Cardiac muscle cell (in vitro differentiated cells and primary cell): Measurements from ENCODE around the gene LRRC58. TPM values are rescaled to one million over a fixed set of nuclear protein-coding genes. Genes with fewer than 3 reads are reported as not detected.

Experiments used
- DNase-seq, 2 donors: peaks; one replicate each; pipeline versions ENCODE4 v3.0.0 to v3.0.0-alpha.2; 2010 to 2017; ENCODE audit warnings: low read depth in 1 of 2, low spot score in 1 of 2
- H3K27ac ChIP-seq: fragments of 200-600 bp; sonication (generic); 2 replicates; pipeline ENCODE4 v1.5.1; 2016
- H3K27me3 ChIP-seq: fragments of 200-600 bp; sonication (generic); 2 replicates; pipeline ENCODE4 v1.6.0; 2016; ENCODE audit warnings: control low read depth
- H3K36me3 ChIP-seq: fragments of 200-600 bp; sonication (generic); 2 replicates; pipeline ENCODE4 v1.5.1; 2016; ENCODE audit warnings: control low read depth
- H3K4me1 ChIP-seq: fragments of 200-600 bp; sonication (generic); 2 replicates; pipeline ENCODE4 v1.8.1; 2017; ENCODE audit warnings: low read depth, mild to moderate bottlenecking, mixed run types
- H3K4me3 ChIP-seq: fragments of 200-600 bp; sonication (generic); 2 replicates; pipeline ENCODE4 v1.5.1; 2016; ENCODE audit warnings: mild to moderate bottlenecking
- H3K9me3 ChIP-seq: fragments of 200-600 bp; sonication (generic); 2 replicates; pipeline ENCODE4 v1.5.1; 2017; ENCODE audit warnings: low read depth, mild to moderate bottlenecking, control low read depth
- CTCF ChIP-seq: IDR thresholded peaks from 2 replicates; pipeline ENCODE4 v1.5.1; 2012; ENCODE audit warnings: low read depth, mild to moderate bottlenecking, low read length
- polyA plus RNA-seq: library from polyadenylated mRNA; unstranded; fragments of >200 nt; fragmentation: Nextera tagmentation; extraction: Ambion mirVana; gene quantifications from 2 replicates; pipeline ENCODE4 v1.2.1, GENCODE V29; 2016
- total RNA-seq: library from RNA; depleted of rRNA; stranded (reverse); fragments of >200 nt; gene quantifications from 2 replicates; pipeline ENCODE4 v1.2.3, GENCODE V29; 2016

Gene LRRC58
- total RNA-seq (10.9 and 14.1 TPM in 2 replicates), polyA plus RNA-seq (7.0 and 7.8 TPM in 2 replicates)

- H3K27ac ChIP-seq = peak within 1 kb of the TSS; percentile 80
- peak; percentile 94 to 97 for DNase-seq
- H3K27me3 ChIP-seq = no peaks in the 10 kb centered on the region
- TF ChIP-seq CTCF = peak; percentile 32
- H3K9me3 ChIP-seq = no peaks in the 10 kb centered on the region
- H3K4me3 ChIP-seq = peak within 1 kb of the TSS; percentile 71
- H3K36me3 ChIP-seq = no peaks in the 10 kb centered on the region
- H3K4me1 ChIP-seq = peaks cover 7% of the 10 kb centered on the region
Observed at GRCh38 chr3:120348991-120349854, at the start of gene LRRC58. Gene LRRC58 (minus strand): TSS chr3:120349354. CDS start chr3:120349243, 111 bp downstream.

GRCh38 chr3:120396469-120396868, 47.3 kb upstream of the LRRC58 start:
- Histone ChIP-seq H3K27me3 (no peaks in the 10 kb centered on the region), H3K4me3 (no peak overlapping the region), H3K36me3 (peaks cover 53% of the 10 kb centered on the region), H3K4me1 (no peaks in the 10 kb centered on the region), H3K27ac (no peak overlapping the region), H3K9me3 (no peaks in the 10 kb centered on the region)
- no peak for TF ChIP-seq CTCF
- DNase-seq = no peak

GRCh38 chr3:120394347-120394746, 45.2 kb upstream of the LRRC58 start:
- no peak for TF ChIP-seq CTCF
- H3K27me3 ChIP-seq = no peaks in the 10 kb centered on the region
- DNase-seq = no peak

GRCh38 chr3:120393761-120394160, 44.6 kb upstream of the LRRC58 start:
- no peak overlapping the region for H3K4me3 ChIP-seq
- H3K36me3 ChIP-seq = peaks cover 27% of the 10 kb centered on the region
- no peak for DNase-seq
- H3K27ac ChIP-seq = no peak overlapping the region
- no peaks in the 10 kb centered on the region for H3K4me1 ChIP-seq
- TF ChIP-seq CTCF = no peak
- H3K27me3 ChIP-seq = no peaks in the 10 kb centered on the region
- H3K9me3 ChIP-seq = no peaks in the 10 kb centered on the region

More at GRCh38 chr3:120394347-120394746, 45.2 kb upstream of the LRRC58 start:
- Histone ChIP-seq H3K36me3 (peaks cover 33% of the 10 kb centered on the region), H3K9me3 (no peaks in the 10 kb centered on the region), H3K27ac (peak overlapping the region; percentile 10), H3K4me3 (no peak overlapping the region), H3K4me1 (no peaks in the 10 kb centered on the region)

- no peak overlapping the region for H3K27ac ChIP-seq
- no peak for DNase-seq
- H3K4me1 ChIP-seq = no peaks in the 10 kb centered on the region
- TF ChIP-seq CTCF = no peak
- peaks cover 22% of the 10 kb centered on the region for H3K36me3 ChIP-seq
- H3K27me3 ChIP-seq = no peaks in the 10 kb centered on the region
- no peak overlapping the region for H3K4me3 ChIP-seq
- no peaks in the 10 kb centered on the region for H3K9me3 ChIP-seq
Observed at GRCh38 chr3:120393243-120393642, 44.1 kb upstream of the LRRC58 start.
